Karpas-422 (cell line): ENCODE data around the gene BDKRB2. TPM values are rescaled to one million over a fixed set of nuclear protein-coding genes. Genes with fewer than 3 reads are reported as not detected.
A peak's percentile ranks its signal among the peaks of the same experiment; 100 is the strongest.

Experiments
- DNase-seq: peaks from one replicate; pipeline ENCODE4 v3.0.0-alpha.2; 2015
- H2AFZ ChIP-seq: fragments of 200-600 bp; sonication (generic); 2 replicates; pipeline ENCODE4 v1.6.1; 2014; ENCODE audit warnings: antibody characterized with exemption, low read length, mixed read lengths
- H3K27ac ChIP-seq: fragments of 200-600 bp; sonication (generic); 2 replicates; pipeline ENCODE4 v1.5.1; 2014; ENCODE audit warnings: mild to moderate bottlenecking, low read length, moderate library complexity
- H3K27me3 ChIP-seq: fragments of 200-600 bp; sonication (generic); 2 replicates; pipeline ENCODE4 v1.6.1; 2014; ENCODE audit warnings: low read length, mixed read lengths
- H3K36me3 ChIP-seq: fragments of 200-600 bp; sonication (generic); 2 replicates; pipeline ENCODE4 v1.6.1; 2014; ENCODE audit warnings: low read length, mixed read lengths; ENCODE audit not compliant: insufficient read depth
- H3K4me1 ChIP-seq: fragments of 200-600 bp; sonication (generic); 2 replicates; pipeline ENCODE4 v1.6.1; 2014; ENCODE audit warnings: mild to moderate bottlenecking, low read length, mixed read lengths
- H3K4me2 ChIP-seq: fragments of 200-600 bp; sonication (generic); 2 replicates; pipeline ENCODE4 v1.6.1; 2014; ENCODE audit warnings: low read length, low read depth, mild to moderate bottlenecking; ENCODE audit not compliant: poor library complexity, severe bottlenecking
- H3K4me3 ChIP-seq: fragments of 200-600 bp; sonication (generic); 2 replicates; pipeline ENCODE4 v1.5.1; 2014; ENCODE audit warnings: mild to moderate bottlenecking, antibody characterized with exemption, low read length, mixed read lengths
- H3K79me2 ChIP-seq: fragments of 200-600 bp; sonication (generic); 2 replicates; pipeline ENCODE4 v1.6.1; 2014; ENCODE audit warnings: mild to moderate bottlenecking, low read length, mixed read lengths
- H3K9ac ChIP-seq: fragments of 200-600 bp; sonication (generic); 2 replicates; pipeline ENCODE4 v1.6.0; 2014; ENCODE audit warnings: low read length
- H3K9me2 ChIP-seq: fragments of 200-600 bp; sonication (generic), shearing (Covaris generic); replicated peaks from 2 replicates; pipeline ENCODE4 v1.6.0; 2014; ENCODE audit warnings: mild to moderate bottlenecking, low read length, moderate library complexity; ENCODE audit not compliant: insufficient read depth
- H3K9me3 ChIP-seq: fragments of 300-700, 200-600 bp; sonication (generic); 2 replicates; pipeline ENCODE4 v1.6.1; 2014; ENCODE audit warnings: low read length, mixed read lengths
- H4K20me1 ChIP-seq: fragments of 200-600 bp; sonication (generic); 2 replicates; pipeline ENCODE4 v1.6.1; 2014; ENCODE audit warnings: mild to moderate bottlenecking, antibody characterized with exemption, low read length, low read depth; ENCODE audit not compliant: insufficient read depth
- total RNA-seq: library from RNA; depleted of rRNA; stranded (reverse); fragments of >200 nt; shearing (Covaris generic); gene quantifications from 2 replicates; pipeline ENCODE4 v1.2.3, GENCODE V29; 2014; ENCODE audit warnings: low replicate concordance

The BDKRB2 gene
- total RNA-seq, 1 experiment from 2014 or later: not detected

- no peak overlapping the region for H3K27ac ChIP-seq
- no peaks in the 10 kb centered on the region for H3K36me3 ChIP-seq
- H3K9me2 ChIP-seq: no peaks in the 10 kb centered on the region
- H3K4me3 ChIP-seq: no peak overlapping the region
- H3K79me2 ChIP-seq: no peaks in the 10 kb centered on the region
- H3K9ac ChIP-seq: no peak overlapping the region
- H2AFZ ChIP-seq: no peak overlapping the region
- no peak for DNase-seq
- no peak overlapping the region for H3K4me2 ChIP-seq
- H3K4me1 ChIP-seq: peaks cover 12% of the 10 kb centered on the region
- H3K27me3 ChIP-seq: no peaks in the 10 kb centered on the region
- H4K20me1 ChIP-seq: no peaks in the 10 kb centered on the region; the same call in 1 of the 2 replicates
- no peaks in the 10 kb centered on the region for H3K9me3 ChIP-seq
Measured at GRCh38 chr14:96201157-96201556, 3.5 kb upstream of the BDKRB2 start.

GRCh38 chr14:96201965-96202364 is 2.7 kb upstream of the BDKRB2 start:
- DNase-seq: no peak
- no peaks in the 10 kb centered on the region for H3K36me3 ChIP-seq
- no peak overlapping the region for H2AFZ ChIP-seq
- H3K4me3 ChIP-seq: no peak overlapping the region
- H3K4me2 ChIP-seq: no peak overlapping the region
- H3K27me3 ChIP-seq: no peaks in the 10 kb centered on the region
- no peaks in the 10 kb centered on the region for H3K79me2 ChIP-seq
- H3K9me2 ChIP-seq: no peaks in the 10 kb centered on the region
- H3K27ac ChIP-seq: no peak overlapping the region
- H3K4me1 ChIP-seq: peaks cover 13% of the 10 kb centered on the region
- no peak overlapping the region for H3K9ac ChIP-seq
- H3K9me3 ChIP-seq: no peaks in the 10 kb centered on the region
- H4K20me1 ChIP-seq: no peaks in the 10 kb centered on the region; the same call in 1 of the 2 replicates

- no peak overlapping the region for H2AFZ ChIP-seq
- no peak overlapping the region for H3K27ac ChIP-seq
- DNase-seq: no peak
- no peak overlapping the region for H3K4me2 ChIP-seq
- H4K20me1 ChIP-seq: no peaks in the 10 kb centered on the region; the same call in 1 of the 2 replicates
- H3K79me2 ChIP-seq: no peaks in the 10 kb centered on the region
- H3K4me1 ChIP-seq: peaks cover 13% of the 10 kb centered on the region
- no peaks in the 10 kb centered on the region for H3K27me3 ChIP-seq
- no peaks in the 10 kb centered on the region for H3K36me3 ChIP-seq
- no peak overlapping the region for H3K9ac ChIP-seq
- no peak overlapping the region for H3K4me3 ChIP-seq
- H3K9me2 ChIP-seq: no peaks in the 10 kb centered on the region
- no peaks in the 10 kb centered on the region for H3K9me3 ChIP-seq
Measured at GRCh38 chr14:96202441-96203094, 2.1 kb upstream of the BDKRB2 start.

GRCh38 chr14:96203116-96203515 is 1.5 kb upstream of the BDKRB2 start:
- Histone ChIP-seq H4K20me1 (no peaks in the 10 kb centered on the region; the same call in 1 of the 2 replicates), H3K9me2 (no peaks in the 10 kb centered on the region), H3K36me3 (no peaks in the 10 kb centered on the region), H2AFZ (no peak overlapping the region), H3K79me2 (no peaks in the 10 kb centered on the region), H3K4me2 (no peak overlapping the region), H3K27ac (no peak overlapping the region), H3K4me1 (peaks cover 13% of the 10 kb centered on the region), H3K4me3 (no peak overlapping the region), H3K27me3 (no peaks in the 10 kb centered on the region), H3K9ac (no peak overlapping the region), H3K9me3 (no peaks in the 10 kb centered on the region)
- no peak for DNase-seq

GRCh38 chr14:96203635-96204034 is 1.0 kb upstream of the BDKRB2 start:
- H3K9me3 ChIP-seq: no peaks in the 10 kb centered on the region
- no peak overlapping the region for H3K4me2 ChIP-seq
- H3K27ac ChIP-seq: no peak overlapping the region
- no peak for DNase-seq
- H3K4me3 ChIP-seq: no peak overlapping the region
- no peak overlapping the region for H3K9ac ChIP-seq
- H4K20me1 ChIP-seq: no peaks in the 10 kb centered on the region; the same call in 1 of the 2 replicates
- H2AFZ ChIP-seq: no peak overlapping the region
- H3K79me2 ChIP-seq: no peaks in the 10 kb centered on the region
- H3K27me3 ChIP-seq: no peaks in the 10 kb centered on the region
- H3K36me3 ChIP-seq: no peaks in the 10 kb centered on the region
- H3K4me1 ChIP-seq: peaks cover 13% of the 10 kb centered on the region
- H3K9me2 ChIP-seq: no peaks in the 10 kb centered on the region

- no peaks in the 10 kb centered on the region for H3K36me3 ChIP-seq
- no peaks in the 10 kb centered on the region for H3K9me3 ChIP-seq
- peak overlapping the region; percentile 23 for H3K4me2 ChIP-seq
- H3K9ac ChIP-seq: no peak overlapping the region
- H3K27me3 ChIP-seq: no peaks in the 10 kb centered on the region
- no peaks in the 10 kb centered on the region; the same call in 1 of the 2 replicates for H4K20me1 ChIP-seq
- no peaks in the 10 kb centered on the region for H3K79me2 ChIP-seq
- peaks cover 13% of the 10 kb centered on the region for H3K4me1 ChIP-seq
- H3K27ac ChIP-seq: no peak overlapping the region
- H2AFZ ChIP-seq: peak overlapping the region; percentile 25; the same call in 1 of the 2 replicates
- H3K9me2 ChIP-seq: no peaks in the 10 kb centered on the region
- peak; percentile 69 for DNase-seq
- no peak overlapping the region for H3K4me3 ChIP-seq
Measured at GRCh38 chr14:96205059-96205977, 679 bp downstream of the BDKRB2 start.

- Histone ChIP-seq H3K9ac (no peak overlapping the region), H3K36me3 (no peaks in the 10 kb centered on the region), H4K20me1 (no peaks in the 10 kb centered on the region; the same call in 1 of the 2 replicates), H3K79me2 (no peaks in the 10 kb centered on the region), H3K4me2 (peak overlapping the region; percentile 23), H3K9me3 (no peaks in the 10 kb centered on the region), H3K27me3 (no peaks in the 10 kb centered on the region), H3K4me3 (no peak overlapping the region), H3K9me2 (no peaks in the 10 kb centered on the region), H3K4me1 (peaks cover 13% of the 10 kb centered on the region), H3K27ac (no peak overlapping the region), H2AFZ (peak overlapping the region; percentile 25; the same call in 1 of the 2 replicates)
- no peak for DNase-seq
Measured at GRCh38 chr14:96205978-96206360, 1.3 kb downstream of the BDKRB2 start.

GRCh38 chr14:96206461-96206860 is 1.8 kb downstream of the BDKRB2 start:
- no peak overlapping the region for H3K4me3 ChIP-seq
- H3K36me3 ChIP-seq: no peaks in the 10 kb centered on the region
- H3K4me1 ChIP-seq: peaks cover 13% of the 10 kb centered on the region
- no peaks in the 10 kb centered on the region for H3K9me3 ChIP-seq
- no peak overlapping the region for H3K9ac ChIP-seq
- H3K9me2 ChIP-seq: no peaks in the 10 kb centered on the region
- H3K79me2 ChIP-seq: no peaks in the 10 kb centered on the region
- no peak overlapping the region for H3K27ac ChIP-seq
- no peaks in the 10 kb centered on the region for H3K27me3 ChIP-seq
- no peak overlapping the region for H2AFZ ChIP-seq
- no peaks in the 10 kb centered on the region; the same call in 1 of the 2 replicates for H4K20me1 ChIP-seq
- no peak overlapping the region for H3K4me2 ChIP-seq
- DNase-seq: peak; percentile 61
